ENCODE measurements around the gene FOXP2. TPM values are rescaled to one million over a fixed set of nuclear protein-coding genes. Genes with fewer than 3 reads are reported as not detected.

FOXP2 gene
- total and polyA plus RNA-seq, 2 of the 4 experiments (the other 2 are of a cell fraction): 0.89 to 1.1 TPM

- no peak for DNase-seq
- Histone ChIP-seq H4K8ac (ENCODE audit: low read depth in 2 of 2, low read length in 2 of 2) (no peak overlapping the region), H3K18ac (ENCODE audit: low read depth, low read length) (no peak overlapping the region), H3K23ac (ENCODE audit: low read depth, low read length) (no peak overlapping the region), H2AK5ac (ENCODE audit: low read depth, low read length) (no peak overlapping the region), H4K5ac (ENCODE audit: low read depth, low read length) (no peak overlapping the region), H3K9me3 (ENCODE audit: control insufficient read depth, insufficient read depth, low read length) (no peaks in the 10 kb centered on the region), H2BK15ac (ENCODE audit: low read depth, low read length) (no peak overlapping the region), H3K4me1 (ENCODE audit: control insufficient read depth, insufficient read depth, low read length) (no peaks in the 10 kb centered on the region), H3K4me3 (ENCODE audit: insufficient read depth, low read depth, low read length) (no peak overlapping the region), H3K27ac (ENCODE audit: insufficient read depth, low read length) (no peak overlapping the region), H3K4me2 (ENCODE audit: low read depth, low read length) (no peak overlapping the region), H2AK9ac (replicated peaks; ENCODE audit: low read depth, low read length, poor library complexity) (no peak overlapping the region), H3K14ac (replicated peaks; ENCODE audit: low read depth, low read length) (no peak overlapping the region), H4K91ac (ENCODE audit: insufficient read depth, low read depth, low read length) (no peak overlapping the region), H2BK20ac (ENCODE audit: low read depth, low read length) (no peak overlapping the region), H3K36me3 (ENCODE audit: control insufficient read depth, insufficient read depth, low read length) (no peaks in the 10 kb centered on the region), H2BK5ac (ENCODE audit: low read depth, low read length, poor library complexity, severe bottlenecking) (no peak overlapping the region), H3K79me1 (ENCODE audit: low read depth in 1 of 2, low read length in 2 of 2) (no peaks in the 10 kb centered on the region), H2AFZ (replicated peaks; ENCODE audit: low read length, poor library complexity) (no peak overlapping the region), H4K20me1 (ENCODE audit: insufficient read depth, low read length) (no peaks in the 10 kb centered on the region), H2BK120ac (ENCODE audit: low read depth, low read length) (no peak overlapping the region), H3K27me3 (ENCODE audit: control insufficient read depth, insufficient read depth, low read length) (no peaks in the 10 kb centered on the region), H3K56ac (ENCODE audit: extremely low read depth, insufficient read depth, low read length) (no peak overlapping the region), H3K9ac (ENCODE audit: low read depth, low read length) (no peak overlapping the region), H3K4ac (ENCODE audit: low read depth, low read length) (no peak overlapping the region), H3K9me1 (ENCODE audit: insufficient read depth, low read length) (no peaks in the 10 kb centered on the region)
- dilution Hi-C loops (cut with HindIII; ENCODE audit: low sequenced_read_pairs, unreplicated experiment): no loop called here
- TF ChIP-seq CEBPB (IDR thresholded peaks at IDR 0.05; ENCODE audit: low read depth, low read length): no peak
- no peak for TF ChIP-seq RCOR1 (IDR thresholded peaks at IDR 0.05; ENCODE audit: insufficient replicate concordance, low read length)
- TF ChIP-seq POLR2A (IDR thresholded peaks at IDR 0.05; ENCODE audit: low read depth, low read length): no peak
- no peak for TF ChIP-seq FOS (IDR thresholded peaks at IDR 0.05; ENCODE audit: low read depth, low read length)
- no peak for TF ChIP-seq CTCF (conservative IDR thresholded peaks at IDR 0.05; ENCODE audit: low read depth, low read length)
- TF ChIP-seq, protein P1, sequence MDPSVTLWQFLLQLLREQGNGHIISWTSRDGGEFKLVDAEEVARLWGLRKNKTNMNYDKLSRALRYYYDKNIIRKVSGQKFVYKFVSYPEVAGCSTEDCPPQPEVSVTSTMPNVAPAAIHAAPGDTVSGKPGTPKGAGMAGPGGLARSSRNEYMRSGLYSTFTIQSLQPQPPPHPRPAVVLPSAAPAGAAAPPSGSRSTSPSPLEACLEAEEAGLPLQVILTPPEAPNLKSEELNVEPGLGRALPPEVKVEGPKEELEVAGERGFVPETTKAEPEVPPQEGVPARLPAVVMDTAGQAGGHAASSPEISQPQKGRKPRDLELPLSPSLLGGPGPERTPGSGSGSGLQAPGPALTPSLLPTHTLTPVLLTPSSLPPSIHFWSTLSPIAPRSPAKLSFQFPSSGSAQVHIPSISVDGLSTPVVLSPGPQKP (IDR thresholded peaks at IDR 0.05; ENCODE audit: borderline replicate concordance, low read depth, low read length): no peak
- TF ChIP-seq RFX5 (IDR thresholded peaks at IDR 0.05; ENCODE audit: low read depth, low read length): no peak
- TF ChIP-seq SMC3 (IDR thresholded peaks at IDR 0.05; ENCODE audit: low read depth, low read length): no peak
- no peak for TF ChIP-seq MAFK (IDR thresholded peaks at IDR 0.05; ENCODE audit: low read depth, low read length)
- no peak for TF ChIP-seq RAD21 (IDR thresholded peaks at IDR 0.05; ENCODE audit: low read length)
- no peak for TF ChIP-seq MAZ (IDR thresholded peaks at IDR 0.05; ENCODE audit: borderline replicate concordance, low read depth, low read length)
- no peak for TF ChIP-seq USF2 (IDR thresholded peaks at IDR 0.05; ENCODE audit: low read depth, low read length)
- TF ChIP-seq CHD1 (IDR thresholded peaks at IDR 0.05; ENCODE audit: low read depth, low read length): no peak
- no peak for TF ChIP-seq BHLHE40 (IDR thresholded peaks at IDR 0.05; ENCODE audit: low read depth, low read length)
- TF ChIP-seq NFE2L2 (IDR thresholded peaks at IDR 0.05; ENCODE audit: low read depth, low read length): no peak
- no peak for TF ChIP-seq MXI1 (IDR thresholded peaks at IDR 0.05; ENCODE audit: borderline replicate concordance, low read depth, low read length)
- ChIA-PET POLR2A (ENCODE audit: unreplicated experiment) (no interaction called here), CTCF (no interaction called here)
- ATAC-seq (ENCODE audit: low read depth): no peak
- WGBS, 2 experiments (ENCODE audit: extremely low coverage in 2 of 2, insufficient read length in 1 of 2): no CpG with 5 or more reads among the region's 4 CpGs
- in situ Hi-C loops (cut with MboI; ENCODE audit: low sequenced_read_pairs): no loop called here
- intact Hi-C loops (cut with micrococcal nuclease): no loop called here
- no TSS peak for BruUV-seq (replicated peaks)
Measured at GRCh38 chr7:114687238-114687637, 272.6 kb downstream of the FOXP2 start.

All from IMR-90 (cell line).